ENCODE measurements around the gene CMTM4. TPM values are rescaled to one million over a fixed set of nuclear protein-coding genes. Genes with fewer than 3 reads are reported as not detected.
"Not testable (repeated sequence)": the region's sequence is repeated elsewhere in the genome, so short reads cannot be mapped to it uniquely, and the experiment has no call there.

The CMTM4 gene
- total RNA-seq, 1 experiment from 2014 or later = 22.5 TPM

DNA sequence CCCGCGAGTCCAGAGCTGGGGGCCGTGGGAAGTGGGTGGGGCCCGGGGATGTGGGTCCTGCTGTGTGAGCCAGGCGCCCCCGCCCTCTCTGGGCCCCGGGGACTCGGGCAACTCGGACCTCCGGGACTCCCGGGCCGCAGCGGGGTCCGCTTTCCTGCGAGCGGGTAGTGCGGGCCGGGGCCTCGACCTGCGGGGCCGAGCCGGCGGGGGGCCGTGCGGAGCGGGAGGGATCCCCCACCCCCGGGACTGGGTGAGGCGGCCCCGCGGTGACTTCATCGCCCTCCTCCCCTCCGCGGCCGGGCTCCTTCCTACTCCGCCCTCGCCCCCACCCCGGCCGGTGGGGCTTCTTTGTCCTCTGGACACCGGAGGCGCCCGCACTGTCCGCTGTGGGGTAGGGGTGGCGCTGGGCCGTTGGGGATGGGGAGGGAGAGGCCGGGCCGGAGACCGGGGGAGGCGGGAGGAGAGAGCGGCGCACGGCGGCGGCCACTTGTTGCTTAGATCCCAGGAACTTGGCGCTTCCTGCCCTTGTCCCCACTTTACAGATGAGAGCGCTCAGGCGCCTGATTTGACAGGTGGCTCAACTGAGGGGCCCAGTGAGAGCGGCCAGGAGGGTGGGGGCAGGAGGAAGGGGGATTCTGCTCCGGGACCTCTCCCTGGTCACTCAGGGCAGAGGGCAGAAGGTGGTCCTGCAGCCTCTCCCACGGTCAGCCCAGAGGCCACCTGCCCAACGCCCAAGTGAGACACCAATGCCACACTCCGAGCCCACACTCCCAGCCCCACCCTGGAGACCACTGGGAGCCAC, 91.2 kb downstream of the CMTM4 start:
- no peak for DNase-seq (ENCODE audit: low spot score)
- in situ Hi-C loops (cut with HindIII; ENCODE audit: low sequenced_read_pairs) = no loop called here

DNA sequence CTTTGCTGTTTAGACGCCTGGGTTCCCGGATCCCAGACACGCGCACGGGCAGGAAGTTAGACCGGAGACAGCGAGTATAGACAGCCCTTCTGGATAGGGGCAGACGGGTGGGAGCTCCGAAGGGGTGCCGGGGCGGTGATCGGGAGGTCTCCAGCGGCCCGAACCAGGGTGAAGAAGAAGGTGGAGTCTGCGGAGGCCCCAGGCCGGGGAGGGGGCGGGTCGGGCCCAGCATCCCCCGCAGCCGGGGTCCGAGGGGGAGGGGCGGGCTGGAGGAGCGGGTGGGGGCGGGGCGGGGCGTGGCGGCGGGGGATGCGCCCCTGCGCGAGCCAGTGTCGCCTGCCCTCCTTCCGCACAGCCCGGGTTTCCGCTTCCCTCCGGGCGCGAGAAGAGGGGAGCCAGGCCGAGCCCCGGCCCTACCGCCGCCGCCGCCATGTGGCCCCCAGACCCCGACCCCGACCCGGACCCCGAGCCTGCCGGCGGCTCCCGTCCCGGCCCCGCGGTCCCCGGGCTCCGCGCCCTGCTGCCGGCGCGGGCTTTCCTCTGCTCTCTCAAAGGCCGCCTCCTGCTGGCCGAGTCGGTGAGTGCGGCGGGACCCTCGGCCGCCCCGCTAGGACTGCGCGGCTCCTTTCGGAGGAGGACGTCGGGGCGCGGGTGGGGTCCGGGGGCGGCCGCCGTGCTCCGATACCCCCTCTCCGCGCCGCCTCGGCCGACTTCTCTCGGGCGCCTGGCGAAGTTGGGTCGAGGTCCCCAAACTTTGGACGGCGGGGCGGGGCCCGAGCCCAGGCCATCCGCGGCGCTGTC, 92.0 kb downstream of the CMTM4 start, which contains the start of gene CMTM3:
Gene CMTM3 (plus strand): TSS at position 329 of the 801 bp plus-strand sequence. CDS start 102 bp downstream, at position 431.
- DNase-seq (ENCODE audit: low spot score) = no peak
- in situ Hi-C loops (cut with HindIII; ENCODE audit: low sequenced_read_pairs) = no loop called here

DNA sequence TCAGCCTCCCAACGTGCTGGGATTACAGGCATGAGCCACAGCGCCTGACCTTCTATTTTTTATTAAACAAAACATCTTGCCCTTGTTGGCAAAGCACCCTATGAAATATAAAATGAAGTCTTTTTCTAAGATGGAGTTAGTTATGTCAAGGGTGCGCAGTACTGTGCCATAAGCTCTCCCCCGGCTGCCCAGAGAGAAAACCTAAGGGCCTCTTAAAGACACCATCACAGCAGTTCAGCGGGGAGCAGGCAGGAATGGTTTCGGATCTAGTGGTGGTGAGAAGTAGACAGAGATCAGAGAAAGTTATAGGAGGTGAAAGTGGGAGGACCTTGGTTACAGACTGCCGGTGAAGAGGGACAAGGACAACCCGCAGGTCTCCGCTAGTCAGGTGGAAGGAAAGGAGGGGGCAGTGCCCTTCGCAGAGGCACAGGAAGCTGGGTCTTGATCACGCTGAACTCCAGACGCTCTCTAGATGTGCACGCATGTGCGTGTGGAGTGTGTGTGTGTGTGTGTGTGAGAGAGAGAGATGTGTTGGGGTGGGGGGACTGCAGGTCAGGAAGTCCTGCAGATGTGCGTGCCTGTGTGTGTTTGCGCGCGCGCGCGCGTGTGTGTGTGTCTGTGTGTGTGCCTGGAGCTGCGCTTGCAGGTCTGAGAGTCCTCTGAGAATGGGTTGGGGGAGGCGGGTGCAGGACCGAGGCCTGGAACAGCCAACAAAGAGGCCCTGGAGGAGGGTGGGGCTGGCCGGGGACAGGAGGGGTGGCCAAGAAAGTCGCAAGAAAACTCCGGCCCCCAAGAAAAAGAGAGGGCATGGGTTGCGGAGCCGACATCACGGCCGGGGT, 92.8 kb downstream of the CMTM4 start:
- no peak for DNase-seq (ENCODE audit: low spot score)
- in situ Hi-C loops (cut with HindIII; ENCODE audit: low sequenced_read_pairs) = no loop called here

DNA sequence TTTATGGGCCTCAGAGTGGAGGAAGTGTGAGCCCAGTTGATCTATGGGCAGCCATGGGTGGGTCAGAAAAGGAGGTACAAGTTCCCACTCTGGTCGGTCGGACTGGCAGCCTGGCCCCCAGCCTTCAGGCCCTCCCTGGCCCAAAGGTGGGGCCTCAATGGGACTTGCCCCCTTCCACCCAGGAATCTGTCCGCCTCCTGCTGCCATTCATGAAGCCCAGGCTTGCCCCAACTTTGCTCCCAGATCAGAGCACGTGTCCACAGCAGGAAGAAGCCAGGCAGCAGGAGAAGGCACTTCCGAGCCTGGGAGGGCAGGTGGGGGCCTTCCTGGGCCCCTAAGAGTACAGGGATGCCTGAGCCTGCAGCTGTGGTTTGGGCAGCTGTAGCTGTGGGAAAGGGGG, 95.1 kb downstream of the CMTM4 start:
- no peak for DNase-seq (ENCODE audit: low spot score)
- in situ Hi-C loops (cut with HindIII; ENCODE audit: low sequenced_read_pairs) = no loop called here

DNA sequence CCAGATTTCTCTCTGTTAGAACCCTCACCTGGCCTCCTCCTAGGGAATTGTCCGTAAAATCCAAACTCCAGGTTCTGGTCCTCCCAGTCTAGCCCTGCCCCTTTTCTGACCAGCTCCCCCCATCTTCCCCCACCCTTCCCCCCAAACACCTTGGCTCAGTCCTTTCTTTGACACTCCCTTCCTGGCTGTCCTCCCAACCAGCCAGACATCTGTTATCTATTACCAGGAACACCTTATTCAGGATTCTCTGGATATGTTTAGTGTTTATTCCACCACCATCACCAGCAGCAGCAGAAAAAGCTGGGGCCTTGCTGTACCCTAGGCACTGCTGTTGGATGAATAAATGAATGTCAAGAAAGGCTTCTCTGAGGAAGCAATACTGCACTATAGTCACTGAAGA, 96.1 kb downstream of the CMTM4 start:
- DNase-seq (ENCODE audit: low spot score) = no peak
- in situ Hi-C loops (cut with HindIII; ENCODE audit: low sequenced_read_pairs) = no loop called here

DNA sequence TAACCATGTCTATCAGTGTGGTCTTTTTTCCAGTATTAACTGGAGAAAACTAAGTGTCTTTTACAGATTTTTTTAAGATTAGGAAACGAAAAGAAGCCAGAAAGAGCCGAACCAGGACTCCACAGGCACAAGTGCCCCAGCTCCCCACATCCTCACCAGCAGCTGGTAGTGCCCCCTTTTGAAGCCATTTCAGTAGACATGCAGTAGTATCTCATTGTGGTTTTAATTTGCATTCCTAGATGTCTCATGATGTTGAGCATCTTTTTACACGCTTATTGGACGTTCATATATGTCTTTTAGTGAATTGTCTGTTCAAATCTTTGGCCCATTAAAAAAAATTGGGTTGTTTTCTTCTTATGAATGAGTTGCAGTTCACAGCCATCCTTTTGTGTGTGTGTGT, 96.8 kb downstream of the CMTM4 start:
- in situ Hi-C loops (cut with HindIII; ENCODE audit: low sequenced_read_pairs) = no loop called here
- no peak for DNase-seq (ENCODE audit: low spot score)

DNA sequence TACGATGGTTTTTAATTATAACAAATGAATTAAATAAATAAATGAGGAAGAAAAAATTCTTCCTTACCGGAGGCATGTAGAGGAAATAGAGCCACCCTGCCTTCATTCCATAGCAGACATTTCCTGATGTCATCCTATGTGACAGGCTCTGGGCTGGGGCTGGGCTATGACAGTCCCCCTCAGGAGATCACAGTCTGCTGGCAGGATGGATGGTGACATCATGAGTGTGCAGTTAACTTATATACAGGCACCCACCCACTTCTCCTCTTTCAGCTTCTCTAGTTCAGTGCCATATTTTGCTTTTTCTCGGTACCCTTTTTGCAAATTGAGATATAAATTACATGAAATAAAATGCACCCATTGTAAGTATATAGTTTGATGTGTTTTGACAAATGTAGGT, 98.4 kb downstream of the CMTM4 start:
- no peak for DNase-seq (ENCODE audit: low spot score)
- in situ Hi-C loops (cut with HindIII; ENCODE audit: low sequenced_read_pairs) = no loop called here

DNA sequence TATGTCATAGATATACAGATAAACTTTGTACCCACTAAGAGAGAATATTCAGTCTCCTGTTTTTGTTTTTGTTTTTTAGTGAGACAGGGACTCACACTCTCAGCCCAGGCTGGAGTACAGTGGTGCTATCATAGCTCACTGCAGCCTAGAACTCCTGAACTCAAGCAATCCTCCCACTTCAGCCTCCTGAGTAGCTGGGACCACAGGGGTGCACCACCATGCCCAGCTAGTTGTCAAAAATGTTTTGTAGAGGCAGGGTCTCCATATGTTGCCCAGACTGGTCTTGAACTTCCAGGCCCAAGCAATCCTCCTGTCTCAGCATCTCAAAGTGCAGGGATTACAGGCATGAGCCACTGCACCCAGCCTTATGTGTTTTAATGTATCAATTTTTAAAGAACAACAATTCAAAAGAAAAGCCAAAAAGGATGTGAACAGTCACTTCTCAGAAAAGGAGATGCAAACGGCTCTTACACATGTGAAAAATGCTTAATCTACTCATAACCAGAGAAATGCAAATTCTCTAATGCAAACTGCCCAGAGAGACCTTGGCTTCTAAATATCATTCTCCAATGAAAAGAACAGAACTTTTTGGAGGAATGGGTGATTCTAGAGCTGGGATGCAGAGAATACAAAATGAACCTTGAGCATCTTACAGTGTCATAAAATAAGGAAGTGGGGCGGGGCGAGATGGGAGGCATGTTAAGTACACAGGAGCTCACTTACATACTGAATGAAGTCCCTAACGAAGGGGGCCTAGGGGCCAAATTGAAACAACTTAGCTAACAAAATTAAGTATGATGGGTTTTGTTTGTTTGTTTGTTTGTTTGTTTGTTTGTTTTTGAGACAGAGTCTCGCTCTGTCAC, 99.3 kb downstream of the CMTM4 start:
- DNase-seq (ENCODE audit: low spot score) = no peak
- in situ Hi-C loops (cut with HindIII; ENCODE audit: low sequenced_read_pairs) = no loop called here

DNA sequence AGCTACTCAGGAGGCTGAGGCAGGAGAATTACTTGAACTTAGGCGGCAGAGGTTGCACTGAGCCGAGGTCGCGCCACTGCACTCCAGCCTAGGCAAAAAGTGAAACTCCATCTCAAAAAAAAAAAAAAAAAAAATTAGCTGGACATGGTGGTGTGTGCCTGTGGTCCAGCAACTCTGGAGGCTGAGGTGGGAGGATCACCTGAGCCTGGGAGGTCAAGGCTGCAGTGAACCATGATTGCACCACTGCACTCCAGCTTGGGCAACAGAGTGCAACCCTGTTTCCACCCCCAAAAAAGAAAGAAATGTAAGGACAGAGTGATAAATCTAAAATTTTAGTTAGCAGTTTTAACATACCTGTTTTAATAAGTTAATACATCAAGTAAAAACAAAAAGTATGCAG, 100.0 kb downstream of the CMTM4 start:
- in situ Hi-C loops (cut with HindIII; ENCODE audit: low sequenced_read_pairs); DNase-seq (ENCODE audit: low spot score): not testable (repeated sequence)

DNA sequence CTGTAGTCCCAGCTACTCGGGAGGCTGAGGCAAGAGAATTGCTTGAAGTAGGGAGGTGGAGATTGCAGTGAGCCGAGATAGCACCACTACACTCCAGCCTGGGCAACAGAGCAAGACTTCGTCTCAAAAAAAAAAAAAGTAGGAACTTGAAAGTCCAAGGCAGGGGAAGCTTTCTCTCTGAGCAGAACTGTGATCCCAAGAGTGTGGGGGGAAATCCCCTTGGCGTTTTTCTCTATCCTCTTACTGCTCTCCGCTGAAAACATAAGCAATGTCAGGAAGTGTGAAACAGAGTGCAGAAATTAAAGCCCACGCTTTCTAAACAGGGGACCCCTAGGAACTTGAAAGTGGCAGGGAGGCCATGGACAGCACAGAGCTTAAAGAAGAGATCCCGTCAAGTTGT, 101.8 kb downstream of the CMTM4 start:
- in situ Hi-C loops (cut with HindIII; ENCODE audit: low sequenced_read_pairs) = no loop called here

DNA sequence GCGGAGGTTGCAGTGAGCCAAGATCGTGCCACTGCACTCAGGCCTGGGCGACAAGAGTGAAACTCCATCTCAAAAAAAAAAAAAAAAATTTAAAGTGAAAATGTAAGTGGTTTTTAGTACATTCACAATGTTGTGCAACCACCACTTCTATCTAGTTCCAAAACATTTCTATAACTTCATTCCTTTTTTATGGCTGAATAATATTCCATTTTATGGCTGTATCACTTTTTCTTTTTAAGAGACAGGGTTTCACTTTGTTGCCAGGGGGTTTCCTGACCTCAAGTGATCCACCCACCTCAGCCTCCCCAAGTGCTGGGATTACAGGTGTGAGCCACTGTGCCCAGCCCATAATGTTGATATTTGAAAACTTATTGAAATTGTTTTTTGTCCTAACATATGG, 103.7 kb downstream of the CMTM4 start:
- DNase-seq (ENCODE audit: low spot score) = no peak
- in situ Hi-C loops (cut with HindIII; ENCODE audit: low sequenced_read_pairs) = no loop called here

More for the DNA sequence above, 101.8 kb downstream of the CMTM4 start:
- DNase-seq (ENCODE audit: low spot score) = no peak

DNA sequence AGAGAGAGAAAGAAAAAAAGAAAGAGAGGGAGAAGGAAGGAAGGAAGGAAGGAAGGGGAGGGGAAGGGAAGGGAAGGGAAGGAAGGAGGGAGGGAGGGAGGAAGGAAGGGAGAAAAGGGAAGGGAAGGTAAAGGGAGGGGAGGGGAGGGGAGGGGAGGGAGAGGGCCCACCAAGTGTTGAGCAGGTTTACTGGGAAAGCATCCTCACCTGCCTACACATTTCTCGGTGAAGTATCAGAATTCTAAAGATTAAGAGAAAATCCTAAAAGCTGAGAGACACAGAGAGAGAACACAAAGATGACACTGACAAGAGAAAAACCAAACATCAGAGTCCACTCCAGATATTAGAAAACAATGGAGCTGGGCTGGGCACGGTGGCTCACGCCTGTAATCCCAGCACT, 104.3 kb downstream of the CMTM4 start:
- in situ Hi-C loops (cut with HindIII; ENCODE audit: low sequenced_read_pairs) = no loop called here
- DNase-seq (ENCODE audit: low spot score) = no peak

DNA sequence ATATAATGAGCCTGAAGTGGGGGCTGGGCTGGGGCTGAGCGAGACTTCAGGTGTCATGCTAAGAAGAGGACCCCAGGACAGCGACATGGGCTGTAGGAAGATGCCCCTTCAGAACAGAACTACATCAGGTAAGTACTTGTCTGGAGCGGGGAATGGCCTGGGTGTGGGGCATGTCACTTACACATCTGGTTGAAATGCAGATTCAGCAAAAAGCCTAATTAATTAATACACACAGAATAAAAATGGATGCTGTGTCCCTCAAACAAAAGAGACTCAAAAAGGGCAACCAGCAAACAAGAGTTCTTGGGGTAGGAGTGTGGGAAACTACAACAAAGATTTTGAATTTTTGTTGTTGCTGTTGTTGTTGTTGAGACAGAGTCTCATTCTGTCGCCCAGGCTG, 105.5 kb downstream of the CMTM4 start:
- DNase-seq (ENCODE audit: low spot score) = no peak
- in situ Hi-C loops (cut with HindIII; ENCODE audit: low sequenced_read_pairs) = no loop called here

DNA sequence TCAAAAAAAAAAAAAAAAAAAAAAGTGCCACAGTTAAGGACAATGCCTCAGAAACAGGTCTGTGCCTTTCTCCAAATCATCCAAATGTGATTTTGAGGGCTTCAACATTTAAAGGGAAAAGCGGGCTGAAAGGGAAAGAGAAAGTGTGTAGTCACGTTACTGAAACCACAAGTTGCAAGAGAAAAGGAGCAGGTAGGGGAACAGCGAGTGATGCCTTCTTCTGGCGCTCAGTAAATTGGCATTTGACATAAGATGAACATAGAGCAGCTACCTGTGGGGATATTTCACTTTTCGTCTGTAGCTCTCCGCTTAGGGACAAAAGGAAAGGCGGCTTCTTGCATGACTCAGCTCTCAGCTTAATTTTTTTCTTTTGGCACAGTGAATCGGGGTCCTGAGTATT, 106.2 kb downstream of the CMTM4 start:
- in situ Hi-C loops (cut with HindIII; ENCODE audit: low sequenced_read_pairs) = no loop called here
- DNase-seq (ENCODE audit: low spot score) = no peak

DNA sequence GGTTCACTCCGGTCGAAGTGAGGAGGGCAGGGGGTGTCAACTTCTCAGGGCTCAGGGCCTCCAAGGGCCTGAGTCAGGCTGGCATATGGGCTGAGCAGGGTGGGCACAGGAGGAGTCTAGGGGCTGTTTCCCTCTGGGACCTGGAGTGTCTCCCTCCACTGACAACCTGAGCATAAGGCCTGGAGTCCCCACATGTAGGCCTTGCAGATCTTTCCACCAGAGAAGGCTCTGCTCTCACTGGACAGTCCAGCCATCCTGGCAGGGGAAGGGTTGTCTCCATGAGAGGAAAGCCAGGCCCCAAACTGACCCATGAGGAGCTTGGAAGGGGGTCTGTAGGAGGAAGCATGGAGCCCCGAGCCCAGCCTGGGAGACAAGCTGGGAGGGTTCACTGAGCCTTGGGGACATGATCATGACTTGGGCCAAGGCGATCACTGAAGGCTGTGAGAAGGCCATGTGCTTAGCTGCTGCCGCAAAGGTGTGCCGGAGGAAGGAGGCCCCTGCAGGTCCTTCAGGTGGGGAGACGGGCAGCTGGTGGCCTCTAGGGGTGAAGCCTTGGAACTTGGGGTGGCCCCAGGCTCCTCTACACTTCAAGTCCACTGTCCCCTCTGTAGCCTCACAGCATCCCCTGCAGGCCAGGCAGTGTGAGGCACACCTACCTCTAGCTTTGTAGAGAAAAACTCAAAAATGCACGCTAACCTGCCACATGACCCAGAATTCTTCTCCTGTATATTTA, 107.4 kb downstream of the CMTM4 start:
- DNase-seq (ENCODE audit: low spot score) = peak; percentile 29
- in situ Hi-C loops (cut with HindIII; ENCODE audit: low sequenced_read_pairs) = no loop called here

DNA sequence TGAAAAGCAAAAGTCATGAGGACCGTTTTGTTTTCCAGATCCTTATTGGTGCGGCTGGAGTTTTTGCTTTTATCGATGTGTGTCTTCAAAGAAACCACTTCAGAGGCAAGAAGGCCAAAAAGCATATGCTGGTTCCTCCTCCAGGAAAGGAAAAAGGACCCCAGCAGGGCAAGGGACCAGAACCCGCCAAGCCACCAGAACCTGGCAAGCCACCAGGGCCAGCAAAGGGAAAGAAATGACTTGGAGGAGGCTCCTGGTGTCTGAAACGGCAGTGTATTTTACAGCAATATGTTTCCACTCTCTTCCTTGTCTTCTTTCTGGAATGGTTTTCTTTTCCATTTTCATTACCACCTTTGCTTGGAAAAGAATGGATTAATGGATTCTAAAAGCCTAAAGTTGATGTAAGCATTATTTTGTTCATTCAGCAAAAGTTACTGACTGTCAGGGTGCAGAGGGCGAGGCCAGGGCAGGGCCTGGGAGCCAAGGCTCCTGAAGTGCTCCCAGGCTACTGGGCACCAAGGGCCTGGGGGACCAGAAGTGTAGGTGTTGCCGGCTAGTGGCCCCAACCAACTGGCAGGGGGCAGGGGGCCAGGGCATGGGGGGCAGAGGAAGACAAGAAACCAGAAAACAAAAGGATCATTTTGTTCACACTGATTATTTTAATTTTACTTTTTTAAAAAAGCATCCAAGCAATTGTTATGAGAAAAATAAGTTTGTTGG, 108.5 kb downstream of the CMTM4 start:
- in situ Hi-C loops (cut with HindIII; ENCODE audit: low sequenced_read_pairs) = no loop called here
- DNase-seq (ENCODE audit: low spot score) = no peak

DNA sequence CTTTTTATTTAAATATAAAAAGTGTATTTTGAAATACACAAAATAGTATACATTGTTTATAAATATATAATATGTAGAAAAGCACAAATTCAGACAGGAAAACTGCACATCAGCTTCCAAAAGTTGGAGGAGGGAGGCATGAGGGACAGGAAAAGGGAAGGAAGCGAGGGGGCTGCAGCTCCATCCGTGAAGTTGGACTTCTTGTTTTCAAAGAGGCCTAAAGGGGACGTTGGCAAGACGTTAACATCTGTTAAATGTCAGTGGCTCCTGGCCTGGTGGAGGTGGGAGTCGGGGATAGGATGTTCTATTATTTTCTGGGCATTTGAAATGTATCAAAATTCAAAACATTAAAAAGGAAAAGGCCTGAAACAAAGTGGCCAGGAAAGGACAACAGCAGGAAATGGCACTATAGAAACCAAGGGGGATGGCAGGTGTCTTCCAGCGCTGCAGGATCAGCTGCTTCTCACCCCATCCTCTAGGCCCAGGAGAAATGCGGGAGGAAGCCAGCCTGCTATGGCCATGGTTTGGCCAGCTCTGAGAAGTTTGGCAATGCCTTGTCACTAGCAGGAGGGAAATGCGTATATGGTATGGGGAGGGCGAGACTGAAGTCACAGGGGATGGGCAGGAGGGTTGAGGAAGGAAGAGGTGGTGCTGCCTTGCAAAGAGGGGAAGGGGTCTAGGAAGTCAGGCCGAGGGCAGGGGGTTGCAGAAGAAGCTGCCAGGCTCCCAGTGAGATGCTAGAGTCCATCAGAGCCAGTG, 110.9 kb downstream of the CMTM4 start:
- in situ Hi-C loops (cut with HindIII; ENCODE audit: low sequenced_read_pairs) = no loop called here
- no peak for DNase-seq (ENCODE audit: low spot score)
